GM23338 (cell line): Measurements from ENCODE around the gene RHBDD1. TPM values are rescaled to one million over a fixed set of nuclear protein-coding genes. Genes with fewer than 3 reads are reported as not detected.

Source experiments
- CREB1 ChIP-seq: fragments of 250-450 bp; sonication (Bioruptor Pico); IDR thresholded peaks from 2 replicates; pipeline ENCODE4 v1.5.0; 2020; ENCODE audit warnings: low read depth, mild to moderate bottlenecking, moderate library complexity
- CTCF ChIP-seq, 2 experiments: fragments of 200-600 bp in 1 of 2; sonication (generic) in 1 of 2; conservative IDR thresholded peaks; 2 replicates each; pipeline versions ENCODE4 v1.5.1 to v1.6.1; 2016 to 2017; ENCODE audit warnings: antibody characterized with exemption in 2 of 2, low read depth in 2 of 2, mild to moderate bottlenecking in 2 of 2, moderate library complexity in 1 of 2
- STAT1 ChIP-seq: IDR thresholded peaks from one replicate; pipeline ENCODE4 v1.6.1; 2016; ENCODE audit warnings: antibody characterized with exemption; ENCODE audit not compliant: unreplicated experiment
- ZNF114 ChIP-seq: fragments of 250-450 bp; sonication (Bioruptor Pico); IDR thresholded peaks from 2 replicates; pipeline ENCODE4 v1.5.0; 2020; ENCODE audit warnings: mild to moderate bottlenecking, moderate library complexity
- polyA plus RNA-seq: library from polyadenylated mRNA; unstranded; fragments of >200 nt; fragmentation: Nextera tagmentation; extraction: Ambion mirVana; gene quantifications from 2 replicates; pipeline ENCODE4 v1.2.1, GENCODE V29; 2016
- total RNA-seq: library from RNA; depleted of rRNA; stranded (reverse); fragments of >200 nt; shearing (Covaris generic); gene quantifications from 2 replicates; pipeline ENCODE4 v1.2.3, GENCODE V29; 2014
- TF ChIP-seq, protein P1 (sequence below): fragments of 250-450 bp; sonication (Bioruptor Pico); IDR thresholded peaks from 2 replicates; pipeline ENCODE4 v1.5.0; 2020; ENCODE audit warnings: mild to moderate bottlenecking, moderate library complexity

RHBDD1 gene
- total and polyA plus RNA-seq, 2 experiments from 2014 or later, result 7.3 to 13.0 TPM

DNA sequence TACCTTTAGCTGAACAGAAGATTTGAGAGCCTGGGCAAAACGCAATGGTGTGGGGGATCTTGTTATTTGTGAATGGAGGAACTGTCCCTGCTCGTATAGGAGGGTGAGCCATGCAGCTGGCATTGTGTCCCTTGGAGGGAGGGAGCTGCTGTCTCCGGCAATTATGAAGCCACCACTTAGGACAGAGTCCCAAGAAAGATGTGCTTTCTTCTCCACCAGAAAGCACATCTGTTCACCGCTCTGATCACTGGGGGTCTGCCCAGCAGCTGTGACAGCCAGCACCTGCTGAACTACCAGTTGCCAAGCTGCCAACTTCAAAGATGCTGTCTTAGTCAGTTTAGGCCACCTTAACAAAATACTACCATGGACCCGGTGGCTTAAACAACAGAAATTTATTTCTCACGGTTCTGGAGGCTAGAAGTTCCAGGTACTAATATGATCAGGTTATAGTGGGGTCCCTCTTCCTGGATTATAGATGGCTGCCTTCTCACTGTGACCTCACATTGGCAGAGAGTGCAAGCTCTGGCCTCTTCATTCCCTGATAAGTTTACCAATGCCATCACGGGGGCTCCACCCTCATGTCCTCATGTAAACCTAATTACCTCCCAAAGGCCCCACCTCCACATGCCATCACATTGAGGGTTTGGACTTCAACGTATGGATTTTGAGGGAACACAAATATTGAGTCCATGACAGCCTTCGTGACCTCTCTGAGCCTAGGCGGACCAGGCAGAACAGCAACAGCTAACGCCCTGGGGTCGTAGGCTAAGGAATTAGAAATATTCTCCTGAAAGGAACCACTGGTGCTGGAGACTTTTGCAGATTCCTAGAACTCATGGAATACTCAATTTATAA is 148.3 kb downstream of the RHBDD1 start (continued):
- TF ChIP-seq, protein P1, sequence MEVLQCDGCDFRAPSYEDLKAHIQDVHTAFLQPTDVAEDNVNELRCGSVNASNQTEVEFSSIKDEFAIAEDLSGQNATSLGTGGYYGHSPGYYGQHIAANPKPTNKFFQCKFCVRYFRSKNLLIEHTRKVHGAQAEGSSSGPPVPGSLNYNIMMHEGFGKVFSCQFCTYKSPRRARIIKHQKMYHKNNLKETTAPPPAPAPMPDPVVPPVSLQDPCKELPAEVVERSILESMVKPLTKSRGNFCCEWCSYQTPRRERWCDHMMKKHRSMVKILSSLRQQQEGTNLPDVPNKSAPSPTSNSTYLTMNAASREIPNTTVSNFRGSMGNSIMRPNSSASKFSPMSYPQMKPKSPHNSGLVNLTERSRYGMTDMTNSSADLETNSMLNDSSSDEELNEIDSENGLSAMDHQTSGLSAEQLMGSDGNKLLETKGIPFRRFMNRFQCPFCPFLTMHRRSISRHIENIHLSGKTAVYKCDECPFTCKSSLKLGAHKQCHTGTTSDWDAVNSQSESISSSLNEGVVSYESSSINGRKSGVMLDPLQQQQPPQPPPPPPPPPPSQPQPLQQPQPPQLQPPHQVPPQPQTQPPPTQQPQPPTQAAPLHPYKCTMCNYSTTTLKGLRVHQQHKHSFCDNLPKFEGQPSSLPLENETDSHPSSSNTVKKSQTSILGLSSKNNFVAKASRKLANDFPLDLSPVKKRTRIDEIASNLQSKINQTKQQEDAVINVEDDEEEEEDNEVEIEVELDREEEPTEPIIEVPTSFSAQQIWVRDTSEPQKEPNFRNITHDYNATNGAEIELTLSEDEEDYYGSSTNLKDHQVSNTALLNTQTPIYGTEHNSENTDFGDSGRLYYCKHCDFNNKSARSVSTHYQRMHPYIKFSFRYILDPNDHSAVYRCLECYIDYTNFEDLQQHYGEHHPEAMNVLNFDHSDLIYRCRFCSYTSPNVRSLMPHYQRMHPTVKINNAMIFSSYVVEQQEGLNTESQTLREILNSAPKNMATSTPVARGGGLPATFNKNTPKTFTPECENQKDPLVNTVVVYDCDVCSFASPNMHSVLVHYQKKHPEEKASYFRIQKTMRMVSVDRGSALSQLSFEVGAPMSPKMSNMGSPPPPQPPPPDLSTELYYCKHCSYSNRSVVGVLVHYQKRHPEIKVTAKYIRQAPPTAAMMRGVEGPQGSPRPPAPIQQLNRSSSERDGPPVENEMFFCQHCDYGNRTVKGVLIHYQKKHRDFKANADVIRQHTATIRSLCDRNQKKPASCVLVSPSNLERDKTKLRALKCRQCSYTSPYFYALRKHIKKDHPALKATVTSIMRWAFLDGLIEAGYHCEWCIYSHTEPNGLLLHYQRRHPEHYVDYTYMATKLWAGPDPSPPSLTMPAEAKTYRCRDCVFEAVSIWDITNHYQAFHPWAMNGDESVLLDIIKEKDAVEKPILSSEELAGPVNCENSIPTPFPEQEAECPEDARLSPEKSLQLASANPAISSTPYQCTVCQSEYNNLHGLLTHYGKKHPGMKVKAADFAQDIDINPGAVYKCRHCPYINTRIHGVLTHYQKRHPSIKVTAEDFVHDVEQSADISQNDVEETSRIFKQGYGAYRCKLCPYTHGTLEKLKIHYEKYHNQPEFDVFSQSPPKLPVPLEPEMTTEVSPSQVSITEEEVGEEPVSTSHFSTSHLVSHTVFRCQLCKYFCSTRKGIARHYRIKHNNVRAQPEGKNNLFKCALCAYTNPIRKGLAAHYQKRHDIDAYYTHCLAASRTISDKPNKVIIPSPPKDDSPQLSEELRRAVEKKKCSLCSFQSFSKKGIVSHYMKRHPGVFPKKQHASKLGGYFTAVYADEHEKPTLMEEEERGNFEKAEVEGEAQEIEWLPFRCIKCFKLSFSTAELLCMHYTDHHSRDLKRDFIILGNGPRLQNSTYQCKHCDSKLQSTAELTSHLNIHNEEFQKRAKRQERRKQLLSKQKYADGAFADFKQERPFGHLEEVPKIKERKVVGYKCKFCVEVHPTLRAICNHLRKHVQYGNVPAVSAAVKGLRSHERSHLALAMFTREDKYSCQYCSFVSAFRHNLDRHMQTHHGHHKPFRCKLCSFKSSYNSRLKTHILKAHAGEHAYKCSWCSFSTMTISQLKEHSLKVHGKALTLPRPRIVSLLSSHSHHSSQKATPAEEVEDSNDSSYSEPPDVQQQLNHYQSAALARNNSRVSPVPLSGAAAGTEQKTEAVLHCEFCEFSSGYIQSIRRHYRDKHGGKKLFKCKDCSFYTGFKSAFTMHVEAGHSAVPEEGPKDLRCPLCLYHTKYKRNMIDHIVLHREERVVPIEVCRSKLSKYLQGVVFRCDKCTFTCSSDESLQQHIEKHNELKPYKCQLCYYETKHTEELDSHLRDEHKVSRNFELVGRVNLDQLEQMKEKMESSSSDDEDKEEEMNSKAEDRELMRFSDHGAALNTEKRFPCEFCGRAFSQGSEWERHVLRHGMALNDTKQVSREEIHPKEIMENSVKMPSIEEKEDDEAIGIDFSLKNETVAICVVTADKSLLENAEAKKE (CRISPR knock-in tag), result no peak
- no peak for TF ChIP-seq CREB1
- TF ChIP-seq CTCF (conservative IDR thresholded peaks at IDR 0.05; ENCODE audit: low read depth in 2 of 2), result no peak
- no peak for TF ChIP-seq ZNF114 (CRISPR knock-in tag)
- TF ChIP-seq STAT1, result no peak
